H1 (cell line): ENCODE data around the gene ADAT3. TPM values are rescaled to one million over a fixed set of nuclear protein-coding genes. Genes with fewer than 3 reads are reported as not detected.

Experiments
- CTCF ChIA-PET: fragments of 300-600 bp; sonication (Branson Sonifier 250); formaldehyde crosslinking; loops from one replicate; lab custom pipeline; 2021; ENCODE audit not compliant: partially characterized antibody; lab: Charles Lee
- POLR2A ChIA-PET: fragments of 300-600 bp; sonication (Branson Sonifier 250); formaldehyde crosslinking; loops from one replicate; lab custom pipeline; 2021; ENCODE audit warnings: inconsistent platforms; ENCODE audit not compliant: partially characterized antibody; lab: Charles Lee
- DNase-seq, 2 experiments: peaks; one replicate each; pipeline versions ENCODE4 v3.0.0 to v3.0.0-alpha.2; 2010 to 2022; ENCODE audit warnings: low spot score in 2 of 2, low read depth in 1 of 2, mixed read lengths in 1 of 2
- FAIRE-seq: peaks from 2 replicates; lab custom pipeline; 2011; peaks lifted over from hg19 to GRCh38; lab: Jason Lieb, UNC
- H2AFZ ChIP-seq: 2 replicates; pipeline ENCODE4 v1.8.1; 2012; ENCODE audit warnings: low read length, inconsistent platforms
- H2AK5ac ChIP-seq: 2 replicates; pipeline ENCODE4 v1.6.1; 2013; ENCODE audit warnings: low read depth, low read length
- H2BK120ac ChIP-seq: replicated peaks from 2 replicates; pipeline ENCODE3; 2013; ENCODE audit warnings: low read depth, low read length, inconsistent platforms
- H2BK12ac ChIP-seq: 2 replicates; pipeline ENCODE4 v1.6.1; 2013; ENCODE audit warnings: low read depth, low read length
- H2BK15ac ChIP-seq: 2 replicates; pipeline ENCODE4 v1.6.1; 2013; ENCODE audit warnings: low read length
- H2BK20ac ChIP-seq: 2 replicates; pipeline ENCODE4 v1.6.1; 2013; ENCODE audit warnings: low read length
- H2BK5ac ChIP-seq: 2 replicates; pipeline ENCODE4 v1.6.1; 2013; ENCODE audit warnings: low read depth, low read length
- H3K14ac ChIP-seq: 2 replicates; pipeline ENCODE4 v1.6.1; 2013; ENCODE audit warnings: inconsistent platforms; ENCODE audit not compliant: insufficient read length
- H3K18ac ChIP-seq: 2 replicates; pipeline ENCODE4 v1.6.1; 2013; ENCODE audit warnings: low read length; ENCODE audit errors: extremely low read depth
- H3K23ac ChIP-seq: 2 replicates; pipeline ENCODE4 v1.6.1; 2013; ENCODE audit warnings: inconsistent platforms; ENCODE audit not compliant: insufficient read length
- H3K23me2 ChIP-seq: 2 replicates; pipeline ENCODE4 v1.6.1; 2013; ENCODE audit warnings: low read depth, low read length
- H3K27ac ChIP-seq: 2 replicates; pipeline ENCODE4 v1.6.1; 2011; ENCODE audit warnings: low read depth, low read length, inconsistent platforms
- H3K27me3 ChIP-seq, 4 experiments: replicated peaks in 1 of 4; 1 replicate in 1 of 4; 2 replicates in 3 of 4; pipeline versions ENCODE4 v1.6.1 to v1.8.1; 2011 to 2013; ENCODE audit warnings: low read length in 3 of 4, mild to moderate bottlenecking in 3 of 4, inconsistent platforms in 2 of 4, mixed read lengths in 2 of 4, moderate library complexity in 1 of 4; ENCODE audit not compliant: control insufficient read depth in 3 of 4, insufficient read depth in 3 of 4; ENCODE audit errors: extremely low read depth in 1 of 4
- H3K36me3 ChIP-seq, 4 experiments: 2 replicates each; pipeline versions ENCODE4 v1.6.1 to v1.8.1; 2011 to 2013; ENCODE audit warnings: mild to moderate bottlenecking in 4 of 4, low read length in 3 of 4, moderate library complexity in 2 of 4, control low read depth in 1 of 4, inconsistent platforms in 1 of 4; ENCODE audit not compliant: insufficient read depth in 4 of 4, control insufficient read depth in 2 of 4
- H3K4ac ChIP-seq: replicated peaks from 2 replicates; pipeline ENCODE3; 2013; ENCODE audit warnings: low read length, low read depth, mixed read lengths, inconsistent platforms; ENCODE audit not compliant: insufficient read length
- H3K4me1 ChIP-seq, 4 experiments: replicated peaks in 1 of 4; 1 replicate in 1 of 4; 2 replicates in 3 of 4; pipeline versions ENCODE4 v1.6.1 to v1.8.1; 2011 to 2013; ENCODE audit warnings: low read length in 3 of 4, inconsistent platforms in 2 of 4, mixed read lengths in 1 of 4; ENCODE audit not compliant: insufficient read depth in 4 of 4, control insufficient read depth in 3 of 4
- H3K4me2 ChIP-seq, 2 experiments: 2 replicates each; pipeline versions ENCODE4 v1.6.1 to v1.8.1; 2011 to 2013; ENCODE audit warnings: low read depth in 2 of 2, low read length in 2 of 2, control low read depth in 1 of 2, inconsistent platforms in 1 of 2, mild to moderate bottlenecking in 1 of 2; ENCODE audit not compliant: insufficient read depth in 1 of 2
- H3K4me3 ChIP-seq, 4 experiments: fragments of 200-600, 300-600 bp in 1 of 4; sonication (generic), shearing (Covaris generic), sonication (Bioruptor Twin) in 1 of 4; 2 replicates each; pipeline versions ENCODE4 v1.5.1 to v1.8.1; 2011 to 2016; ENCODE audit warnings: low read length in 4 of 4, low read depth in 3 of 4, control low read depth in 2 of 4, inconsistent platforms in 2 of 4, mild to moderate bottlenecking in 2 of 4, mixed read lengths in 1 of 4, moderate library complexity in 1 of 4; ENCODE audit not compliant: insufficient read depth in 2 of 4; ENCODE audit errors: extremely low read depth in 1 of 4
- H3K56ac ChIP-seq: replicated peaks from 2 replicates; pipeline ENCODE3; 2013; ENCODE audit warnings: low read depth, mild to moderate bottlenecking, mixed read lengths, low read length, inconsistent platforms; ENCODE audit not compliant: insufficient read length
- H3K79me1 ChIP-seq: 2 replicates; pipeline ENCODE4 v1.6.1; 2013; ENCODE audit warnings: low read depth, low read length, control low read depth
- H3K79me2 ChIP-seq, 2 experiments: 2 replicates each; pipeline versions ENCODE4 v1.6.1 to v1.8.1; 2012 to 2013; ENCODE audit warnings: low read length in 2 of 2, mild to moderate bottlenecking in 2 of 2, inconsistent platforms in 1 of 2; ENCODE audit not compliant: insufficient read depth in 2 of 2, control insufficient read depth in 1 of 2
- H3K9ac ChIP-seq, 4 experiments: replicated peaks in 1 of 4; 1 replicate in 1 of 4; 2 replicates in 3 of 4; pipeline versions ENCODE4 v1.6.1 to v1.8.1; 2011 to 2013; ENCODE audit warnings: low read depth in 3 of 4, low read length in 3 of 4, control low read depth in 2 of 4, mild to moderate bottlenecking in 2 of 4, moderate library complexity in 2 of 4, inconsistent platforms in 1 of 4; ENCODE audit errors: extremely low read depth in 1 of 4
- H3K9me3 ChIP-seq, 2 experiments: 2 replicates each; pipeline versions ENCODE4 v1.6.1 to v1.8.1; 2012 to 2013; ENCODE audit warnings: mild to moderate bottlenecking in 2 of 2, moderate library complexity in 2 of 2, control low read depth in 1 of 2, inconsistent platforms in 1 of 2, low read depth in 1 of 2, low read length in 1 of 2, mixed read lengths in 1 of 2; ENCODE audit not compliant: insufficient read depth in 2 of 2
- H4K20me1 ChIP-seq, 2 experiments: replicated peaks in 1 of 2; 2 replicates each; pipeline versions ENCODE3 to v1.8.1; 2011 to 2013; ENCODE audit warnings: inconsistent platforms in 2 of 2, low read length in 2 of 2, mild to moderate bottlenecking in 1 of 2; ENCODE audit not compliant: insufficient read depth in 2 of 2, control insufficient read depth in 1 of 2
- H4K5ac ChIP-seq: 2 replicates; pipeline ENCODE4 v1.6.1; 2013; ENCODE audit warnings: low read length, low read depth, mixed read lengths, inconsistent platforms; ENCODE audit not compliant: insufficient read length
- H4K8ac ChIP-seq: 2 replicates; pipeline ENCODE4 v1.8.0; 2013; ENCODE audit warnings: mild to moderate bottlenecking, moderate library complexity, low read length, inconsistent platforms; ENCODE audit not compliant: insufficient read depth; ENCODE audit errors: extremely low read depth
- H4K91ac ChIP-seq: replicated peaks from 2 replicates; pipeline ENCODE3; 2013; ENCODE audit warnings: low read length, mixed read lengths, inconsistent platforms; ENCODE audit not compliant: insufficient read length
- CTBP2 ChIP-seq: IDR thresholded peaks from 2 replicates; pipeline ENCODE4 v1.7.0; 2011; ENCODE audit warnings: borderline replicate concordance, mild to moderate bottlenecking, moderate library complexity, mixed read lengths, low read length; ENCODE audit not compliant: insufficient read depth, insufficient read length
- JUN ChIP-seq: IDR thresholded peaks from 2 replicates; pipeline ENCODE4 v1.6.1; 2011; ENCODE audit warnings: low read depth, mild to moderate bottlenecking, improper control_type of control experiment, low read length
- KDM4A ChIP-seq: IDR thresholded peaks from one replicate; pipeline ENCODE4 v1.7.1; 2012; ENCODE audit warnings: low read depth, mild to moderate bottlenecking, moderate library complexity, low read length, inconsistent platforms; ENCODE audit not compliant: severe bottlenecking
- PHF8 ChIP-seq: fragments of 200-600 bp; sonication (generic); conservative IDR thresholded peaks from 2 replicates; pipeline ENCODE4 v1.7.1; 2012; ENCODE audit warnings: low read depth, mild to moderate bottlenecking, inconsistent platforms, low read length, moderate library complexity
- POLR2A ChIP-seq, 2 experiments: IDR thresholded peaks; 1 replicate in 1 of 2; 2 replicates in 1 of 2; pipeline ENCODE4 v1.6.1; 2011; ENCODE audit warnings: low read depth in 2 of 2, low read length in 2 of 2, mild to moderate bottlenecking in 2 of 2; ENCODE audit errors: control extremely low read depth in 1 of 2
- RXRA ChIP-seq: IDR thresholded peaks from 2 replicates; pipeline ENCODE4 v1.6.1; 2011; ENCODE audit warnings: low read depth, mild to moderate bottlenecking, low read length, moderate library complexity; ENCODE audit not compliant: insufficient read depth
- SP2 ChIP-seq: IDR thresholded peaks from 2 replicates; pipeline ENCODE4 v1.6.1; 2012; ENCODE audit warnings: mild to moderate bottlenecking, low read length, inconsistent platforms
- TAF7 ChIP-seq: optimal IDR thresholded peaks from 2 replicates; pipeline ENCODE3; 2011; ENCODE audit warnings: low read depth, mild to moderate bottlenecking, inconsistent platforms, low read length, moderate library complexity, borderline replicate concordance
- WGBS, 2 experiments: shearing (Covaris generic) in 1 of 2; methylation state at CpG; one replicate each; pipeline versions ENCODE4 v1.1.6 to v1.1.7; 2013 to 2015; ENCODE audit warnings: low lambda C conversion rate in 2 of 2, mixed read lengths in 2 of 2, inconsistent platforms in 1 of 2, low coverage in 1 of 2, missing lambda C conversion rate in 1 of 2; ENCODE audit not compliant: insufficient replicate concordance in 2 of 2, insufficient coverage in 1 of 2, insufficient read length in 1 of 2; ENCODE audit errors: extremely low coverage in 1 of 2, missing lambda C conversion rate in 1 of 2; 5-methylcytosine and 5-hydroxymethylcytosine counted together
- polyA plus RNA-seq, 7 experiments: library from polyadenylated mRNA; depleted of rRNA in 3 of 7; stranded (reverse) in 5 of 7; unstranded in 2 of 7; fragments of >200 nt in 5 of 7; fragments of 200-250 nt in 2 of 7; gene quantifications; 1 replicate in 5 of 7; 2 replicates in 1 of 7; 4 replicates in 1 of 7; pipeline versions ENCODE4 v1.2.1 to v1.2.3, GENCODE V29; 2011 to 2013; ENCODE audit warnings: missing spikeins in 2 of 7, mixed read lengths in 2 of 7
- total RNA-seq: library from RNA; stranded (reverse); fragmentation: NEBNext Ultra II Directional; extraction: Animal tissue kit (Norgen Biotek cat#: 25700); gene quantifications from 2 replicates; pipeline ENCODE4 v1.2.1, GENCODE V29; 2021
- TF ChIP-seq, protein P1 (sequence below), 3 experiments: IDR thresholded peaks; 1 replicate in 2 of 3; 2 replicates in 1 of 3; pipeline versions ENCODE4 v1.5.1 to v1.6.1; 2011; ENCODE audit warnings: low read length in 3 of 3, mild to moderate bottlenecking in 3 of 3, inconsistent platforms in 2 of 3, low read depth in 1 of 3, moderate library complexity in 1 of 3; ENCODE audit not compliant: insufficient read depth in 1 of 3; ENCODE audit errors: control extremely low read depth in 1 of 3
- TF ChIP-seq, protein P2 (sequence below): IDR thresholded peaks from 2 replicates; pipeline ENCODE4 v1.6.1; 2012; ENCODE audit warnings: inconsistent platforms

ADAT3 gene
- total and polyA plus RNA-seq, 2 of the 8 experiments (the other 6 are each of a cell fraction or from before 2014, with no cell fraction given): 5.4 to 10.8 TPM

DNA sequence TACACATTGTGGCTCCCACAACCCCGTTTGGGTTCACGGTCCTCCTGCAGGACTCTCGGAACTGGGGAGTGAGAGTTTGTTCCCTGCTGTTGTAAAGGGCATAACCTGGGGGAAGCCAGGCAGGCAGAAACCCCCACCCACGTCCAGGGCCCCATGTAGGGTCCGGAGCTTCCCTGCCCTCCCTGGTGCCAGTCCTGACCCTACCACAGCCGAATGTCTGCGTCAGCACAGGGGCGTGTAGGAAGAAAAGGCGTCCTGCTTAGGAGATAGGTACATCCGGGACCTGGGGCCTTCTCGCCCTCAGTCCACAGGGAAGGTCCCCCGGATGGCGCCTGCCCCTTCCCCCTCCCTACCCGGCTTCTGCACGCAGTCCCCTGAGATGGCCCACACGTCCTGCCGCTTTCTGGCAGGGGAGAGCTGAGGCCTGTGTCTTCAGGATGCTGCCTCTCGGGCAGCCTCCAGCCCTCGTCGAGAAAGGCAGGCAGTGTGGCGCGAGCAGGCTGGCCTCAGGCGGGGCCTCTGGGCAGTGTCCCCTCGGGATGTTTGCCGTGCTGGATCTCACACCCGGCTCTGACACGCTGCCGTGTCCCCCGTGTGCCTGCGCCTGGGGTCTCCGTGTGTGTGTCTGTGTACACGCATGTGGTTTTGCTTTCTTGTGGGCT is 54.9 kb downstream of the ADAT3 start:
- Histone ChIP-seq H2AFZ (no peak overlapping the region), H3K79me1 (peaks cover 23% of the 10 kb centered on the region), H4K91ac (no peak overlapping the region), H4K8ac (no peak overlapping the region), H4K20me1 (peaks cover 29 to 49% of the 10 kb centered on the region in 2 experiments), H3K79me2 (peaks cover 6 to 65% of the 10 kb centered on the region in 2 experiments; a peak in 3 of 4 replicates), H3K23me2 (no peaks in the 10 kb centered on the region), H3K36me3 (peaks cover 0 to 4% (median 2%) of the 10 kb centered on the region in 4 experiments; a peak in 3 of 8 replicates), H3K27ac (no peak overlapping the region), H3K14ac (no peak overlapping the region), H3K23ac (no peak overlapping the region), H3K56ac (no peak overlapping the region), H3K9me3 (no peaks in the 10 kb centered on the region), H3K4ac (no peak overlapping the region), H3K4me2 (no peak overlapping the region), H4K5ac (no peak overlapping the region), H2BK120ac (no peak overlapping the region), H3K27me3 (no peaks in the 10 kb centered on the region), H3K4me1 (peaks cover 0 to 14% (median 9%) of the 10 kb centered on the region in 4 experiments; a peak in 5 of 7 replicates), H2BK12ac (no peak overlapping the region), H2AK5ac (no peak overlapping the region), H2BK20ac (no peak overlapping the region), H3K4me3 (no peak overlapping the region), H3K9ac (no peak overlapping the region; a peak in 2 of 7 replicates), H2BK5ac (no peak overlapping the region), H3K18ac (no peak overlapping the region), H2BK15ac (no peak overlapping the region)
- FAIRE-seq (no peak), DNase-seq (no peak)
- POLR2A ChIA-PET: interaction anchor here (1.4 kb wide), 1 partner anchor 15 kb away, joined by 3 read pairs; no protein-coding TSS in a partner anchor
- WGBS, 2 experiments: 94% methylated on average over 32 of the region's 32 CpGs; no CpG with 5 or more reads in 1 of the 2 experiments
- CTCF ChIA-PET: no interaction called here
- TF ChIP-seq JUN (no peak), POLR2A (IDR thresholded peaks at IDR 0.05; ENCODE audit: control extremely low read depth in 1 of 2, low read depth in 2 of 2, low read length in 2 of 2) (no peak), TAF7 (no peak), KDM4A (no peak), CTBP2 (no peak), SP2 (no peak), RXRA (no peak), PHF8 (no peak)
- TF ChIP-seq, protein P1, sequence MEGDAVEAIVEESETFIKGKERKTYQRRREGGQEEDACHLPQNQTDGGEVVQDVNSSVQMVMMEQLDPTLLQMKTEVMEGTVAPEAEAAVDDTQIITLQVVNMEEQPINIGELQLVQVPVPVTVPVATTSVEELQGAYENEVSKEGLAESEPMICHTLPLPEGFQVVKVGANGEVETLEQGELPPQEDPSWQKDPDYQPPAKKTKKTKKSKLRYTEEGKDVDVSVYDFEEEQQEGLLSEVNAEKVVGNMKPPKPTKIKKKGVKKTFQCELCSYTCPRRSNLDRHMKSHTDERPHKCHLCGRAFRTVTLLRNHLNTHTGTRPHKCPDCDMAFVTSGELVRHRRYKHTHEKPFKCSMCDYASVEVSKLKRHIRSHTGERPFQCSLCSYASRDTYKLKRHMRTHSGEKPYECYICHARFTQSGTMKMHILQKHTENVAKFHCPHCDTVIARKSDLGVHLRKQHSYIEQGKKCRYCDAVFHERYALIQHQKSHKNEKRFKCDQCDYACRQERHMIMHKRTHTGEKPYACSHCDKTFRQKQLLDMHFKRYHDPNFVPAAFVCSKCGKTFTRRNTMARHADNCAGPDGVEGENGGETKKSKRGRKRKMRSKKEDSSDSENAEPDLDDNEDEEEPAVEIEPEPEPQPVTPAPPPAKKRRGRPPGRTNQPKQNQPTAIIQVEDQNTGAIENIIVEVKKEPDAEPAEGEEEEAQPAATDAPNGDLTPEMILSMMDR (IDR thresholded peaks at IDR 0.05; ENCODE audit: control extremely low read depth in 1 of 3, insufficient read depth in 1 of 3, low read depth in 1 of 3, low read length in 3 of 3): no peak
- TF ChIP-seq, protein P2, sequence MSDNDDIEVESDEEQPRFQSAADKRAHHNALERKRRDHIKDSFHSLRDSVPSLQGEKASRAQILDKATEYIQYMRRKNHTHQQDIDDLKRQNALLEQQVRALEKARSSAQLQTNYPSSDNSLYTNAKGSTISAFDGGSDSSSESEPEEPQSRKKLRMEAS: no peak
